GM12801 (cell line): ENCODE measurements around the gene MAPK14.

Experiments
- TF ChIP-seq, protein P1 (sequence below): IDR thresholded peaks from one replicate; pipeline ENCODE4 v1.5.1; 2011; ENCODE audit warnings: control low read depth; ENCODE audit not compliant: insufficient read length; ENCODE audit errors: extremely low read depth

The MAPK14 gene

DNA sequence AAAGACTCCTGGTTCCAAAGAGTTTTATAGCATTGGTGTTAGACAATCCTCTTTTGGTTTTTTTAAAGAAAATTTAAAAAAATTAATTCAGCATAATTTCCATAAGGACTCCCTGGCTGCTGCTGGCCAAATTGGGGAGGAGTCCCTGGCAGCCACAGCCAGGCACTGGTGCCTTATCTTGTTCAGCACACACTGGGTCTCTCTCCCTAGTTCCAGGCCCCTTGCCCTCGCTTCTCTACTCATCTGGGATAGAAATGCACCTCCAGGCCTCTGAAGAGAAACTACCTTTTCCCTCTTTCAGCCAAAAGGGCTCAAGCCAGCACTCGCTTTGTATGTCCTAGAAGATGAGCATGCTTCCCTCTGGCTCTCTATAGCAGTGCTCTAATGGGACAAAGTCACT lies 89.3 kb downstream of the MAPK14 start:
- TF ChIP-seq, protein P1, sequence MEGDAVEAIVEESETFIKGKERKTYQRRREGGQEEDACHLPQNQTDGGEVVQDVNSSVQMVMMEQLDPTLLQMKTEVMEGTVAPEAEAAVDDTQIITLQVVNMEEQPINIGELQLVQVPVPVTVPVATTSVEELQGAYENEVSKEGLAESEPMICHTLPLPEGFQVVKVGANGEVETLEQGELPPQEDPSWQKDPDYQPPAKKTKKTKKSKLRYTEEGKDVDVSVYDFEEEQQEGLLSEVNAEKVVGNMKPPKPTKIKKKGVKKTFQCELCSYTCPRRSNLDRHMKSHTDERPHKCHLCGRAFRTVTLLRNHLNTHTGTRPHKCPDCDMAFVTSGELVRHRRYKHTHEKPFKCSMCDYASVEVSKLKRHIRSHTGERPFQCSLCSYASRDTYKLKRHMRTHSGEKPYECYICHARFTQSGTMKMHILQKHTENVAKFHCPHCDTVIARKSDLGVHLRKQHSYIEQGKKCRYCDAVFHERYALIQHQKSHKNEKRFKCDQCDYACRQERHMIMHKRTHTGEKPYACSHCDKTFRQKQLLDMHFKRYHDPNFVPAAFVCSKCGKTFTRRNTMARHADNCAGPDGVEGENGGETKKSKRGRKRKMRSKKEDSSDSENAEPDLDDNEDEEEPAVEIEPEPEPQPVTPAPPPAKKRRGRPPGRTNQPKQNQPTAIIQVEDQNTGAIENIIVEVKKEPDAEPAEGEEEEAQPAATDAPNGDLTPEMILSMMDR: no peak

DNA sequence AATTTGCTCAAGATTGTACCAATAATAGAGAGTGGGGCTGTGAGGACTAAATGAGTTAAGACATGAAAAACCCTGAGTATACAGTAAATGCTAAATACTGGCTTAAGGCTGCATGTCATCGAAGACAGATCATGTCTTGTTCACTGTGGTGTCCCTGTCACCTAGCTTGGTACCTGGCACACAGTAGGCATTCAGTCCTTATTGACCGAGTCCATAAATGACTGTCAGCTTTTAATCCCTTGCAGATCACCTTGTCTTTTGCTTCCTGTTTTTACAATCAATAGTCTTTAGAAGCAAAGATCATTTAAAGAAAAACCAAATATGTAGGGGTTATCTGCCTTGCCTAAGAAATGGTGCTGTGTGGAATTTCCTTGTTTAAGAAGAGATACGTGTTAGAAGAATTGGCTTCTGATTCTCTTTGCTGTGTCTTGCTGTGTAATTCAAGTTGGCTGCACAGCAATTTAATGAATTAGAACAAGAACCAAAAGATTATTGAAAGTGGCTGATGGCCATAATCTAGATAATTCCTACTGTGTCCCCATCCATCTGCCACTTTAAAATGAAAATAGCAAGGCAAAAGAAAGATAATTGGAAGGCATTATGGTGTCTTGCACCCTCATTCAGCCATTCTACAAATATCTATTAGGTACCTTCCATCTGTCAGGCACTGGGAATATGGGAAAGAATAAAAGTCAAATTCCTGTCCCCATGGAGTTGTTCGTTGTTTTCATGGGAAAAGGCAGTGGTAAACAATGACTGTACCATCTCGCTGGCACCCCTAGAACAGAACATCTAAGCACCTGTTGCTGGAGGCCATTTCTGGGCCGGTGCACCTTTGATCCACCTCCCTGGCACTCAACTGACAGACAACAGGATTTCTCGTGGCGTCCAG lies 90.3 kb downstream of the MAPK14 start:
- TF ChIP-seq, protein P1: no peak

- TF ChIP-seq, protein P1: no peak
These were observed 91.0 kb downstream of the MAPK14 start for GRCh38 chr6:36118550-36119107.

GRCh38 chr6:36119209-36119608 lies 91.6 kb downstream of the MAPK14 start:
- TF ChIP-seq, protein P1: no peak

DNA sequence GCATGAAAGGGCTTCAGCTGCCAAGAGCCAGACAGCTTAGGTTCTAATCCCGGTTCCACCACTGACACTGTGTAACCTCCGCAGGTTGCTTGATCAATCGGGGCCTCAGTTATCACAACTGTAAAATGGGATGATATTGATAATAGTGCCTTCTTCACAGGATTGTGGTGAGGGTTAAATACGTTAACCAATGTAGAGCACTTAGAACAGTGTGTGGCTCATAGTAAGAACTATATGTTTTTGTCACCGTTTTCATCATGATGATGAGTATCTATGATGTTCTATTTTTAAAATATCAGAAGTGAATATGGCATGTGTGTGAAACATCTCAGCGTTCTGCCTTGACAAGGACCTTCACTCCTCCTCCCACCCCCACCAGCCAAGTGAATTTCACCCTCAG lies 92.4 kb downstream of the MAPK14 start:
- TF ChIP-seq, protein P1: no peak

- TF ChIP-seq, protein P1: no peak
These were observed 92.9 kb downstream of the MAPK14 start for GRCh38 chr6:36120539-36120938.

DNA sequence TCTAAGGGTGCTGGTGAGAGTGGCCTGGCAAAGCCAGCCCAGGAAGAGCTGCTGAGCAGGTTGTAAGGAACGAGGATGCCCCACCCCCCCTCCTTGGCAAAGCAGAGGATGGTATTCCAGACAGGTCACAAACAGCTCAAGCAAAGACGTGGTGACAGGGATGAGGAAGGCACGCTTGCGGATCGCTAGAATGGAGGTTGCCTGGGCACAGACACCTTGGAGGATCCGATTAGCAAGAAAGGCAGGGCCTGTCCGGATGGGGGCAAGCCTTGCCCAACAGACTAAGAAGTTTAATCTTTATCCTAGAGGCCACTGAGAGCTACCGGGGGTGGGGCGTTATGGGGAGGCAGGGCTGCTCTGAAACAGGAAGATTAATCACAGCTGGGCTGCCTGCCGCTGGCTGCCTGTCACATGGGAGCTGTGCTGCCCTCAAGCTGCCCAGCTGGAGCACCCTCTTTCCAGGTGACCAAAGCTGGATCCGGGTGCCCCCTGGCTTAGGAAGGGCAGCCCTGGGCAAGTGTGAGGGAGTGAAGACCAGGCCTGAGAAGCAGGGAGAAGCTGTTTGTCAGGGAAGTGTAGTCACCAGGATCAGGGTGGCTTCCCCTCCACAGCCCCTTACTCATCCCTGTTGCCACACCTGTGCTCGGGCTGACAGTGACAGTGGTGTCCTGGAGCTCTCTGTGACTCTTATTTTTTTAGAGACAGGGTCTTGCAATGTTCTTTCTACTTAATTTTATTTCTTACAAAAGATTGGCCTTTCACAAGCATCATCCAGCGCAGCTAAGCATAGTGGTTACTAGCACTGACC lies 93.6 kb downstream of the MAPK14 start:
- TF ChIP-seq, protein P1: no peak
